Cardiac muscle cell (in vitro differentiated cells and primary cell): Measurements from ENCODE around the gene SKIDA1. TPM values are rescaled to one million over a fixed set of nuclear protein-coding genes. Genes with fewer than 3 reads are reported as not detected.
A peak's percentile ranks its signal among the peaks of the same experiment; 100 is the strongest.

Source experiments
- DNase-seq, 2 donors: peaks; one replicate each; pipeline versions ENCODE4 v3.0.0 to v3.0.0-alpha.2; 2010 to 2017; ENCODE audit warnings: low read depth in 1 of 2, low spot score in 1 of 2
- H3K27ac ChIP-seq: fragments of 200-600 bp; sonication (generic); 2 replicates; pipeline ENCODE4 v1.5.1; 2016
- H3K27me3 ChIP-seq: fragments of 200-600 bp; sonication (generic); 2 replicates; pipeline ENCODE4 v1.6.0; 2016; ENCODE audit warnings: control low read depth
- H3K36me3 ChIP-seq: fragments of 200-600 bp; sonication (generic); 2 replicates; pipeline ENCODE4 v1.5.1; 2016; ENCODE audit warnings: control low read depth
- H3K4me1 ChIP-seq: fragments of 200-600 bp; sonication (generic); 2 replicates; pipeline ENCODE4 v1.8.1; 2017; ENCODE audit warnings: low read depth, mild to moderate bottlenecking, mixed run types
- H3K4me3 ChIP-seq: fragments of 200-600 bp; sonication (generic); 2 replicates; pipeline ENCODE4 v1.5.1; 2016; ENCODE audit warnings: mild to moderate bottlenecking
- H3K9me3 ChIP-seq: fragments of 200-600 bp; sonication (generic); 2 replicates; pipeline ENCODE4 v1.5.1; 2017; ENCODE audit warnings: low read depth, mild to moderate bottlenecking, control low read depth
- polyA plus RNA-seq: library from polyadenylated mRNA; unstranded; fragments of >200 nt; fragmentation: Nextera tagmentation; extraction: Ambion mirVana; gene quantifications from 2 replicates; pipeline ENCODE4 v1.2.1, GENCODE V29; 2016
- total RNA-seq: library from RNA; depleted of rRNA; stranded (reverse); fragments of >200 nt; gene quantifications from 2 replicates; pipeline ENCODE4 v1.2.3, GENCODE V29; 2016
- TF ChIP-seq, protein P1 (sequence below): IDR thresholded peaks from 2 replicates; pipeline ENCODE4 v1.5.1; 2012; ENCODE audit warnings: low read depth, mild to moderate bottlenecking, low read length

Gene SKIDA1
- total and polyA plus RNA-seq, 2 experiments from 2014 or later, result 4.3 to 62.4 TPM

DNA sequence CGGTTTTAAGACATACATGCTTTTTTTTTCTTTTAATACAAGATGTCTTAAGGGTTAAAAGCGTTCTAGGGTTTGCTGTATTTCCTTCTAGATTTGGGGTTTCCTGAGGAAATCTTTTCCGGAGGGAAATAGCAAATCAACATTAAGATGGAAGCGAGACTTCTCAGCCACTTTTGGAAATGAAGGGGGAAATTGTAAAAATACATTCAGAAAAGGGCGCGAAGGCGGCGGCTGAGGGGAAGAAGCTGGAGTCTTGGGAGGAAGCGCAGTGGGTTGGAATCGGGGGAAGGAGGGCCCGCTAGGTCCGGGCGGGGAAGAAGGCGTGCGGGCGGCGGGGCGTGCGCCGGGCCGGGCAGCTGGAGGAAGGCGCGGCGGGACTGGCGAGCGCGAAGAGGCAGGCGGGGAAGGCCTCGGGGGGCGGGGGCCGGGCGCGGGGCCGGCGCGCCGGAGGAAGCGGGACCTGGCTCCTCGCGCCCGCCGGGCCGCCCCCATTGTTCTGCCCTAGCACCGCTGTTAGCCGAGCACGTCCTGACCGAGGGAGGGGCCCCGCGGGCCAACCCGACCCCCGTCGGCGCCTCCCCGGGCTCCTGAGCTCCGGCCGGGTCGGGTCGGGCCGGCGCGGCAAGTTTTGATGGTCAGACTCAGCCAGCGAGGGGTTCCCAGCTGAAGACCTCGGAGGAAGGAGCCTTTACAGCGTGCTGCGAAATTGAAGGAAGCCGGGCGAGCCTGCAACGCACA lies 1.5 kb upstream of the SKIDA1 start:
- Histone ChIP-seq H3K4me1 (peaks cover 49% of the 10 kb centered on the region), H3K9me3 (no peaks in the 10 kb centered on the region), H3K4me3 (peak overlapping the region; percentile 53), H3K36me3 (no peaks in the 10 kb centered on the region), H3K27me3 (no peaks in the 10 kb centered on the region), H3K27ac (peak overlapping the region; percentile 99)
- peak; percentile 63 to 83 for DNase-seq
- TF ChIP-seq, protein P1, sequence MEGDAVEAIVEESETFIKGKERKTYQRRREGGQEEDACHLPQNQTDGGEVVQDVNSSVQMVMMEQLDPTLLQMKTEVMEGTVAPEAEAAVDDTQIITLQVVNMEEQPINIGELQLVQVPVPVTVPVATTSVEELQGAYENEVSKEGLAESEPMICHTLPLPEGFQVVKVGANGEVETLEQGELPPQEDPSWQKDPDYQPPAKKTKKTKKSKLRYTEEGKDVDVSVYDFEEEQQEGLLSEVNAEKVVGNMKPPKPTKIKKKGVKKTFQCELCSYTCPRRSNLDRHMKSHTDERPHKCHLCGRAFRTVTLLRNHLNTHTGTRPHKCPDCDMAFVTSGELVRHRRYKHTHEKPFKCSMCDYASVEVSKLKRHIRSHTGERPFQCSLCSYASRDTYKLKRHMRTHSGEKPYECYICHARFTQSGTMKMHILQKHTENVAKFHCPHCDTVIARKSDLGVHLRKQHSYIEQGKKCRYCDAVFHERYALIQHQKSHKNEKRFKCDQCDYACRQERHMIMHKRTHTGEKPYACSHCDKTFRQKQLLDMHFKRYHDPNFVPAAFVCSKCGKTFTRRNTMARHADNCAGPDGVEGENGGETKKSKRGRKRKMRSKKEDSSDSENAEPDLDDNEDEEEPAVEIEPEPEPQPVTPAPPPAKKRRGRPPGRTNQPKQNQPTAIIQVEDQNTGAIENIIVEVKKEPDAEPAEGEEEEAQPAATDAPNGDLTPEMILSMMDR, result no peak

DNA sequence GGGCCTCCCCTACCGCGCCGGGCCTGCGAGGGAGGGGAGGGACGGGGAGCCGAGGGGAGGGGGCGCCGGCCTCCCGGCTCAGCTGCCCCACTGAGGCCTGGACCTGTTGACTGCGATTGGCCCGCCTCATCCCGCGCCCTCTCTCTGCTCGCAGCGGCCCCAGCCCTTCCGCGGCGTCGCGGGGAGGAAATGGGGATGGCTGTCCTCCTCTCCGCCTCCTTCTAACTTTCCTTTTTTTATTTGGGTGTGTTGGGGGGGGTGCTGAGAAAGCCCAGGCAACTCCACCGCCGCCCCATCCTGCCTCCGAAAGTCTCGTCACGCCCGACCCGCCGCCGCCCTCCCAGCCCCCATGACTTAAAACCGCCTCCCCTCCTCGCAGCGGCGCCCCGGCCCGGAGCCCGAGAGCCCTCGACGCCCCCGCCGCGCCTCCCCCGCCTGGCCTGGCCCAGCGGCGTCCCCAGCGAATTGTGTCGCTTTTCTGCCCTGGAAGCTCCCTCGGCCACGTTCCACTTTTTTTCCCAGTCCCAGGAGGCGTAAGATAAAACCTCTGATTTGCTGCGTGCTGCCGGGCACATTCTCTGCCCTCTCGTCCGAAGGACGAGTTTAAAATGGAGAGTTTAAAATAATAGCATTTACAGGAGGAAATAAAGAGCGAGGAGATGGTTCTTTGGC lies 842 bp upstream of the SKIDA1 start:
- Histone ChIP-seq H3K4me1 (peaks cover 51% of the 10 kb centered on the region), H3K4me3 (peak overlapping the region; percentile 53), H3K36me3 (no peaks in the 10 kb centered on the region), H3K27me3 (no peaks in the 10 kb centered on the region), H3K9me3 (no peaks in the 10 kb centered on the region), H3K27ac (peak overlapping the region; percentile 99)
- TF ChIP-seq, protein P1, result no peak
- DNase-seq, result peak; percentile 90 to 92

DNA sequence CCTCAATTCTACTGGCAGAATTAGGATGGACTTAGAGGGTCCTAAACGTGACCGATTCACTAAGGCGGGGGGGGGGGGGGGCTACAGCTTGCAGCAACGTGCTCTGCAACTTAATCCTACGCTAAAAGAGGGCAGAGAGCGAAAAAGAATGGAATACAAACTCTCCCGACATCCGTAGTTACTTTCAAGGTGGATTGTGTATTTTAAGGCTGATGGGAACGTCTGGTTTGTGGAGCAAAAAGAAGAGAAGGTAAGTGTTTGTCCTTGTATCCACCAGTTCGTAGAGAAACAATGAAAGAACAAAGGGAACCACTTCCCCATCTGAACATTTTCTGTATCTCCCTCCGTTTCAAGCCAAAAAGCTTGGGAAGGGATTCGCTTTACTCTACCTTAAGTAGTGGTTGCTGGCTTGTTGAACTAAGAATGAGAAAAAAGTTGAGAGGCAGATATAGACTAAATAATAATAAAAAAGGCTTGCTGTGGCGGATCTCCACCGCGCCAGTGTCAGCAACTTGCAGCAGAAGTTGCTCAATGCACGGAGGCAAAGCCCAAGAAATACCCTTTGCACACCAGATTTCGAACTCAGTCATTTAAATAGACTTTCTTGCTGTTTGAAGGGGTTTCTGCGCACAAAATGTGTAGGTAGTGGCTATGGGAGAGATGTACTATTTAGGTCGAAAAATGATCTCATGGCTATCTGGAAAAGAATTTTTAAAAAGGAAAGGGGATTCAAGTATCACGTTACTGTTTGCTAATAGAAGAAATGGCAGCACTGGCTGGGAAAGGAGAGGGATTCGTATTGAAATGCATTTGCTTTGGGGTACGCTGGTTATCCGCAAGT lies 736 bp downstream of the SKIDA1 start:
- TF ChIP-seq, protein P1, result no peak
- peak; percentile 45 to 73 for DNase-seq
- H3K4me1 ChIP-seq, result peaks cover 56% of the 10 kb centered on the region
- peak overlapping the region; percentile 99 for H3K27ac ChIP-seq
- H3K27me3 ChIP-seq, result no peaks in the 10 kb centered on the region
- H3K9me3 ChIP-seq, result no peaks in the 10 kb centered on the region
- peak overlapping the region; percentile 53 for H3K4me3 ChIP-seq
- H3K36me3 ChIP-seq, result no peaks in the 10 kb centered on the region

DNA sequence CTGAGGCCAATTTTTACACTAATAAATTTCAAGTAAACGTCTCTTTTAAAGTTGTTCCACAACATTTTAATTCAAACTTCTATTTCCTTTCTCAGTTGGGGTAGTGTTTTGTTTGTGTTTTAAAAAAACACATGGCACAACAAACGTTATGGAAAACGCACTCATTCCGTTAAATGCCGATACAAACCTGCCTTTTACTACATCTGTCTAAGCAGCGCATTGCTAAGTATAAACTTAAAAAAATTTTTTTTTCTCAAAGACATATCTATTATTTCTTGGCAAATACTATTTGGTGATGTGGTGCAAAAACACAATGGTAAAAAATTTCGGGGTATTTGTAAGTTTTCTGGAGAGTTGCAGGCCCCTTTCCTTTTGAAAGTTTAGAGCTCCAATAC lies 1.4 kb downstream of the SKIDA1 start:
- Histone ChIP-seq H3K4me1 (peaks cover 55% of the 10 kb centered on the region), H3K9me3 (no peaks in the 10 kb centered on the region), H3K4me3 (peak overlapping the region; percentile 53), H3K36me3 (no peaks in the 10 kb centered on the region), H3K27me3 (no peaks in the 10 kb centered on the region), H3K27ac (peak overlapping the region; percentile 99)
- DNase-seq, result no peak
- TF ChIP-seq, protein P1, result no peak

DNA sequence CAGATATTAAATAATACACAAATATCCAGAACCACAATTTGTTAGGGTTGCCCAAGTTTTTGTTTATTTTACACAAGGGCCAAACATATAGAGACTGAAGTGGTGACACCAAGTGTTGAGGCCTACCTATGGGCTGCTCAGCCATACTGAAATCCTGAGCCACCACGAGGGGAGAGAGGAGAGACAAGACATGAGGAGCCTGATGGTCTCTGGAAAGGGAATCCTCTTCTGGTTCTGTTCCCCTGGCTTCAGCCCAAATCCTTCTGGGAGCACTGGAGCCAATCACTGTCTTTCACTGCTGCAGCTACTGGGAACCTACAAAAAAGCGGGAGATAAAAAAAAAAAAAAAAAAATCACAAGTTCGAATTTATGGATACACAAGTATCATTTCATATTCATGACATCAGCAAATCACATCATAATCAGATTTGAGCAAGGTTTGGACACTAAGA lies 1.9 kb downstream of the SKIDA1 start:
- Histone ChIP-seq H3K36me3 (no peaks in the 10 kb centered on the region), H3K4me3 (peak overlapping the region; percentile 53), H3K4me1 (peaks cover 50% of the 10 kb centered on the region), H3K27ac (peak overlapping the region; percentile 99), H3K9me3 (no peaks in the 10 kb centered on the region), H3K27me3 (no peaks in the 10 kb centered on the region)
- TF ChIP-seq, protein P1, result no peak
- DNase-seq, result peak in 1 of 2 donors; percentile 62
